Colon (tissue), 2 donors: Measurements from ENCODE around the gene DICER1.
"Not testable (repeated sequence)": the region's sequence is repeated elsewhere in the genome, so short reads cannot be mapped to it uniquely, and the experiment has no call there.

Experiments used
- FAIRE-seq: peaks from 2 replicates; lab custom pipeline; 2012; peaks lifted over from hg19 to GRCh38; lab: Jason Lieb, UNC
- donor health status: control.
- donor health status: control.

Gene DICER1

GRCh38 chr14:95184413-95184790, 27.1 kb upstream of the DICER1 start:
- FAIRE-seq: no peak

- no peak for FAIRE-seq
These were observed 26.4 kb upstream of the DICER1 start for GRCh38 chr14:95183532-95184412.

- no peak for FAIRE-seq
These were observed 25.8 kb upstream of the DICER1 start for GRCh38 chr14:95183082-95183481.

GRCh38 chr14:95182379-95182778, 25.1 kb upstream of the DICER1 start:
- FAIRE-seq: no peak

- FAIRE-seq: no peak
These were observed 23.8 kb upstream of the DICER1 start for GRCh38 chr14:95180966-95181741.

GRCh38 chr14:95175670-95176069, 18.3 kb upstream of the DICER1 start:
- FAIRE-seq: not testable (repeated sequence)

GRCh38 chr14:95174184-95174792, 17.0 kb upstream of the DICER1 start:
- FAIRE-seq: no peak

- no peak for FAIRE-seq
These were observed 16.2 kb upstream of the DICER1 start for GRCh38 chr14:95173518-95173917.

- no peak for FAIRE-seq
These were observed 9.8 kb upstream of the DICER1 start for GRCh38 chr14:95167177-95167576.

- no peak for FAIRE-seq
These were observed 8.2 kb upstream of the DICER1 start for GRCh38 chr14:95165517-95165916.

- FAIRE-seq: no peak
These were observed 7.2 kb upstream of the DICER1 start for GRCh38 chr14:95164506-95164905.

- no peak for FAIRE-seq
These were observed 6.3 kb upstream of the DICER1 start for GRCh38 chr14:95163666-95164065.

GRCh38 chr14:95163132-95163531, 5.8 kb upstream of the DICER1 start:
- no peak for FAIRE-seq

- FAIRE-seq: no peak
These were observed 5.3 kb upstream of the DICER1 start for GRCh38 chr14:95162641-95163040.

- no peak for FAIRE-seq
These were observed 342 bp downstream of the DICER1 start for GRCh38 chr14:95157048-95157326.

- FAIRE-seq: no peak
These were observed 925 bp downstream of the DICER1 start for GRCh38 chr14:95156161-95157047.

GRCh38 chr14:95155045-95155444, 2.3 kb downstream of the DICER1 start:
- no peak for FAIRE-seq

GRCh38 chr14:95153866-95154265, 3.5 kb downstream of the DICER1 start:
- no peak for FAIRE-seq

GRCh38 chr14:95151561-95151960, 5.8 kb downstream of the DICER1 start:
- no peak for FAIRE-seq

GRCh38 chr14:95150910-95151309, 6.4 kb downstream of the DICER1 start:
- FAIRE-seq: no peak

- FAIRE-seq: no peak
These were observed 7.9 kb downstream of the DICER1 start for GRCh38 chr14:95149441-95149840.

GRCh38 chr14:95147597-95147996, 9.7 kb downstream of the DICER1 start:
- no peak for FAIRE-seq
